ENCODE measurements around the gene EIF2B5.

DNA sequence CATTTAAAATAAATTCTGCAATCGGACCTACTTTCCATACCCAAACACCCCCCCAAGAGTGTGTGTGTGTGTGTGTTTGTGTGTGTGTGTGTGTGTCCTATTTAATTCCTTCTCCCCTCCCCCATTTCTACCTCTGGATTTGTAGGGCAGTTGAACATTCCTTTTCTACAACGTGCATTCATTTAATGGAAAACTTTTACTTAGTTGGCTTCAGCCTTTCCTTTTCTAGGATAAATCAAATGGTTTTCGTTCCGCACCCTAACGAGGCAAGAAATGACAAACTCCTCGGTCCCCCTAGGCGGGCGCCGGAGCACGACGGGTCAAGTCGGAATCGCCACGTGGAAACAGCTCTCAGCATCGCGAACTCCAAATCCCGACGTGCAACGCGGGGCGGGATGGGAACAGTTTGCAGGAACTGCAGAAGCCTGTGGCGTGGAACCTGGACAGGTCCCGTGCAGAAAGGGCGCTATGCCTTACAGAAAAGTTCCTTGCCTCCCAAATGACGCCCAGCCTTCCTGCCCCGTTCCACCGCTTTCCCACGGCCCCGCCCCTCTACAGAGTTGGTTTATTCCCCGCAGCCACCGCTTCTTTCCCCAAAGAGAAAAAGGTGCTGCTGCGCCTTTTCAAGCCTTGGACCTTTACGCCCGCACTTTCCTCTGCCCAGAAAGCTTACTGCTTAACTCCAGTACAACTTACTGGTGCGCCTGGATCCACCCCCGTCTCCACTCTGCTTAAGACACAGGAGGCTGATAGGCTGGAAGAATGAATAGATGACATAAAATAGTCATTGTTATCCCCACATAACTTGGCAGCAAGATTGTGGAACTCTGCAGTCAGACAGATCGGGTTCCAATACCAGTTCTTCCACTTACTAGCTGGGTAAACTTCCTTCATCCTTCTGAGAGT lies 1.1 kb upstream of the EIF2B5 start:
- no peak for TF ChIP-seq EZH2 (IDR thresholded peaks at IDR 0.05; ENCODE audit: borderline replicate concordance, low read length)
- TF ChIP-seq, protein P1, sequence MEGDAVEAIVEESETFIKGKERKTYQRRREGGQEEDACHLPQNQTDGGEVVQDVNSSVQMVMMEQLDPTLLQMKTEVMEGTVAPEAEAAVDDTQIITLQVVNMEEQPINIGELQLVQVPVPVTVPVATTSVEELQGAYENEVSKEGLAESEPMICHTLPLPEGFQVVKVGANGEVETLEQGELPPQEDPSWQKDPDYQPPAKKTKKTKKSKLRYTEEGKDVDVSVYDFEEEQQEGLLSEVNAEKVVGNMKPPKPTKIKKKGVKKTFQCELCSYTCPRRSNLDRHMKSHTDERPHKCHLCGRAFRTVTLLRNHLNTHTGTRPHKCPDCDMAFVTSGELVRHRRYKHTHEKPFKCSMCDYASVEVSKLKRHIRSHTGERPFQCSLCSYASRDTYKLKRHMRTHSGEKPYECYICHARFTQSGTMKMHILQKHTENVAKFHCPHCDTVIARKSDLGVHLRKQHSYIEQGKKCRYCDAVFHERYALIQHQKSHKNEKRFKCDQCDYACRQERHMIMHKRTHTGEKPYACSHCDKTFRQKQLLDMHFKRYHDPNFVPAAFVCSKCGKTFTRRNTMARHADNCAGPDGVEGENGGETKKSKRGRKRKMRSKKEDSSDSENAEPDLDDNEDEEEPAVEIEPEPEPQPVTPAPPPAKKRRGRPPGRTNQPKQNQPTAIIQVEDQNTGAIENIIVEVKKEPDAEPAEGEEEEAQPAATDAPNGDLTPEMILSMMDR (IDR thresholded peaks at IDR 0.05; ENCODE audit: low read length): no peak
